Measurements from ENCODE around the gene GUCA2B. TPM values are rescaled to one million over a fixed set of nuclear protein-coding genes. Genes with fewer than 3 reads are reported as not detected.

Gene GUCA2B
- total RNA-seq, 1 experiment from 2014 or later: 0.75 TPM

- TF ChIP-seq, protein P1, sequence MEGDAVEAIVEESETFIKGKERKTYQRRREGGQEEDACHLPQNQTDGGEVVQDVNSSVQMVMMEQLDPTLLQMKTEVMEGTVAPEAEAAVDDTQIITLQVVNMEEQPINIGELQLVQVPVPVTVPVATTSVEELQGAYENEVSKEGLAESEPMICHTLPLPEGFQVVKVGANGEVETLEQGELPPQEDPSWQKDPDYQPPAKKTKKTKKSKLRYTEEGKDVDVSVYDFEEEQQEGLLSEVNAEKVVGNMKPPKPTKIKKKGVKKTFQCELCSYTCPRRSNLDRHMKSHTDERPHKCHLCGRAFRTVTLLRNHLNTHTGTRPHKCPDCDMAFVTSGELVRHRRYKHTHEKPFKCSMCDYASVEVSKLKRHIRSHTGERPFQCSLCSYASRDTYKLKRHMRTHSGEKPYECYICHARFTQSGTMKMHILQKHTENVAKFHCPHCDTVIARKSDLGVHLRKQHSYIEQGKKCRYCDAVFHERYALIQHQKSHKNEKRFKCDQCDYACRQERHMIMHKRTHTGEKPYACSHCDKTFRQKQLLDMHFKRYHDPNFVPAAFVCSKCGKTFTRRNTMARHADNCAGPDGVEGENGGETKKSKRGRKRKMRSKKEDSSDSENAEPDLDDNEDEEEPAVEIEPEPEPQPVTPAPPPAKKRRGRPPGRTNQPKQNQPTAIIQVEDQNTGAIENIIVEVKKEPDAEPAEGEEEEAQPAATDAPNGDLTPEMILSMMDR (IDR thresholded peaks at IDR 0.05; ENCODE audit: insufficient read depth in 1 of 2, low read depth in 1 of 2, low read length in 1 of 2, severe bottlenecking in 1 of 2, unreplicated experiment in 1 of 2): no peak
- Histone ChIP-seq H3K36me3 (ENCODE audit: control insufficient read depth, insufficient read depth, low read length) (no peaks in the 10 kb centered on the region), H3K9me3 (no peaks in the 10 kb centered on the region), H3K4me3 (ENCODE audit: low read depth, low read length) (no peak overlapping the region), H3K4me1 (no peaks in the 10 kb centered on the region), H3K27me3 (replicated peaks; ENCODE audit: control insufficient read depth, insufficient read depth, low read length) (no peaks in the 10 kb centered on the region)
- Mint-ChIP-seq H3K9me3 (ENCODE audit: unreplicated experiment) (no peaks in the 10 kb centered on the region), H3K4me1 (ENCODE audit: low read depth, unreplicated experiment) (no peaks in the 10 kb centered on the region), H3K36me3 (ENCODE audit: insufficient read depth, unreplicated experiment) (no peaks in the 10 kb centered on the region), H3K27ac (ENCODE audit: unreplicated experiment) (no peak overlapping the region), H3K4me3 (ENCODE audit: unreplicated experiment) (no peak overlapping the region), H3K27me3 (ENCODE audit: insufficient read depth, unreplicated experiment) (peaks cover 6% of the 10 kb centered on the region)
- no peak for DNase-seq
- ChIA-PET CTCF (no interaction called here), POLR2A (no interaction called here)
- intact Hi-C loops (cut with micrococcal nuclease; ENCODE audit: unreplicated experiment): no loop called here
- BruUV-seq (replicated peaks): no TSS peak
Measured at GRCh38 chr1:42127767-42128166, 25.4 kb upstream of the GUCA2B start.

DNA sequence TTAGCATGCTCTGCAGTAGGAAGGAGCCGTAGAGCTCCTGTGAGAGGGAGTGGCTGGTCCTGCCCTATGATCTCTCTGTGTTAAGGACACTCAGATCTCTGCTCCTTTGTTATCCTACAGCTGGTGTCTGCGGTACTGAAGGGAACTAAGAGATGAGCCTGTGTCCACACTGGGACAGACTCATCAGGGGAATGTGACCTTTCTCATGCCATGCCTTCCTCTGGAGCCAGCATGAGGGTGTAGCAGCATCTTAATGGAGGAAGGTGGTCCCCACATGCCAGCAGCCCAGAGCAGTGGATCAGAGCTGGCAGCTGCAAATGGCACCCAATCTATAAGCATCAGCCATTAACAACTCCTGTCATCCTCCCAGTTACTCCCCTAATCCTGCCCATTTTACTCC is 24.7 kb upstream of the GUCA2B start:
- Mint-ChIP-seq H3K4me3 (ENCODE audit: unreplicated experiment) (no peak overlapping the region), H3K9me3 (ENCODE audit: unreplicated experiment) (no peaks in the 10 kb centered on the region), H3K27ac (ENCODE audit: unreplicated experiment) (no peak overlapping the region), H3K4me1 (ENCODE audit: low read depth, unreplicated experiment) (no peaks in the 10 kb centered on the region), H3K36me3 (ENCODE audit: insufficient read depth, unreplicated experiment) (no peaks in the 10 kb centered on the region), H3K27me3 (ENCODE audit: insufficient read depth, unreplicated experiment) (peaks cover 6% of the 10 kb centered on the region)
- Histone ChIP-seq H3K27me3 (replicated peaks; ENCODE audit: control insufficient read depth, insufficient read depth, low read length) (no peaks in the 10 kb centered on the region), H3K4me1 (no peaks in the 10 kb centered on the region), H3K36me3 (ENCODE audit: control insufficient read depth, insufficient read depth, low read length) (no peaks in the 10 kb centered on the region), H3K4me3 (ENCODE audit: low read depth, low read length) (no peak overlapping the region), H3K9me3 (no peaks in the 10 kb centered on the region)
- BruUV-seq (replicated peaks): no TSS peak
- DNase-seq: no peak
- ChIA-PET CTCF (no interaction called here), POLR2A (no interaction called here)
- intact Hi-C loops (cut with micrococcal nuclease; ENCODE audit: unreplicated experiment): no loop called here
- TF ChIP-seq, protein P1 (IDR thresholded peaks at IDR 0.05; ENCODE audit: insufficient read depth in 1 of 2, low read depth in 1 of 2, low read length in 1 of 2, severe bottlenecking in 1 of 2, unreplicated experiment in 1 of 2): no peak

DNA sequence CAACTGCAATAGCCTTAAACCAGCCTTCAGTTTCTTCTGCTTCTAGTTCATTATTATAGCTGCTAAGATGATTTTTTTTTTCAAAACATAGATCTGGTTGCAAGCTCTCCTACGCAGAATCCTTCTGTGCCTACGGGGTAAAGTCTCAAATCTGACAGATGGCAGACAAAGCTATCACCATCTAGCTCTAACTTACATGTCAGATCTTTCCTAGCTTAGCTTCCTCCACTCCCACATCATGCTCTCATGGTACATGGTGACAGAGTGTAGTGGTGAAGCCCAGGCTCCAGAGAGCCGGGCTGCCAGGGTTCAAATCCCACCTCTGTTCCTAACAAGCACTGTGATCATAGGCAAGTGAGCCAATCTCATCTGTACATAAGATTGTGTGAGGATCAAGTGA is 24.2 kb upstream of the GUCA2B start:
- peaks cover 6% of the 10 kb centered on the region for H3K27me3 Mint-ChIP-seq (ENCODE audit: insufficient read depth, unreplicated experiment)
- ChIA-PET CTCF (no interaction called here), POLR2A (no interaction called here)
- TF ChIP-seq, protein P1 (IDR thresholded peaks at IDR 0.05; ENCODE audit: insufficient read depth in 1 of 2, low read depth in 1 of 2, low read length in 1 of 2, severe bottlenecking in 1 of 2, unreplicated experiment in 1 of 2): no peak
- H3K36me3 ChIP-seq (ENCODE audit: control insufficient read depth, insufficient read depth, low read length): no peaks in the 10 kb centered on the region
- no peaks in the 10 kb centered on the region for H3K36me3 Mint-ChIP-seq (ENCODE audit: insufficient read depth, unreplicated experiment)
- DNase-seq: no peak
- H3K27me3 ChIP-seq (replicated peaks; ENCODE audit: control insufficient read depth, insufficient read depth, low read length): no peaks in the 10 kb centered on the region
- H3K9me3 ChIP-seq: no peaks in the 10 kb centered on the region
- no TSS peak for BruUV-seq (replicated peaks)
- no peak overlapping the region for H3K4me3 ChIP-seq (ENCODE audit: low read depth, low read length)
- no peaks in the 10 kb centered on the region for H3K4me1 Mint-ChIP-seq (ENCODE audit: low read depth, unreplicated experiment)
- intact Hi-C loops (cut with micrococcal nuclease; ENCODE audit: unreplicated experiment): no loop called here
- H3K4me1 ChIP-seq: no peaks in the 10 kb centered on the region
- no peak overlapping the region for H3K27ac Mint-ChIP-seq (ENCODE audit: unreplicated experiment)
- H3K9me3 Mint-ChIP-seq (ENCODE audit: unreplicated experiment): no peaks in the 10 kb centered on the region
- no peak overlapping the region for H3K4me3 Mint-ChIP-seq (ENCODE audit: unreplicated experiment)

Measured in Caco-2 (cell line).